Brain microvascular endothelial cell (primary cell): Measurements from ENCODE around the gene AAMP.
A peak's percentile ranks its signal among the peaks of the same experiment; 100 is the strongest.

Experiments
- DNase-seq: peaks from one replicate; pipeline ENCODE4 v3.0.0-alpha.2; 2020
- H3K27ac ChIP-seq: fragments of 250-450 bp; sonication (Bioruptor Pico); 2 replicates; pipeline ENCODE4 v1.5.1; 2020; ENCODE audit warnings: mild to moderate bottlenecking, moderate library complexity
- H3K27me3 ChIP-seq: fragments of 250-450 bp; sonication (Bioruptor Pico); replicated peaks from 2 replicates; pipeline ENCODE4 v1.5.1; 2020; ENCODE audit warnings: mild to moderate bottlenecking
- H3K36me3 ChIP-seq: fragments of 250-450 bp; sonication (Bioruptor Pico); replicated peaks from 2 replicates; pipeline ENCODE4 v1.5.1; 2020; ENCODE audit warnings: mild to moderate bottlenecking
- H3K4me3 ChIP-seq: 2 replicates; pipeline ENCODE4 v1.5.1; 2011; ENCODE audit warnings: low read depth, mild to moderate bottlenecking, control low read depth, low read length, moderate library complexity
- in situ Hi-C: cut with HindIII; loops from 2 replicates; pipeline ENCODE4 v1.10.0; 2017; ENCODE audit warnings: low sequenced_read_pairs, low pct_ligation_motif_present
- TF ChIP-seq, protein P1 (sequence below): IDR thresholded peaks from 2 replicates; pipeline ENCODE4 v1.5.1; 2011; ENCODE audit warnings: low read depth, mild to moderate bottlenecking, moderate library complexity, low read length, control low read depth, inconsistent platforms; ENCODE audit errors: missing control alignments

The AAMP gene

DNA sequence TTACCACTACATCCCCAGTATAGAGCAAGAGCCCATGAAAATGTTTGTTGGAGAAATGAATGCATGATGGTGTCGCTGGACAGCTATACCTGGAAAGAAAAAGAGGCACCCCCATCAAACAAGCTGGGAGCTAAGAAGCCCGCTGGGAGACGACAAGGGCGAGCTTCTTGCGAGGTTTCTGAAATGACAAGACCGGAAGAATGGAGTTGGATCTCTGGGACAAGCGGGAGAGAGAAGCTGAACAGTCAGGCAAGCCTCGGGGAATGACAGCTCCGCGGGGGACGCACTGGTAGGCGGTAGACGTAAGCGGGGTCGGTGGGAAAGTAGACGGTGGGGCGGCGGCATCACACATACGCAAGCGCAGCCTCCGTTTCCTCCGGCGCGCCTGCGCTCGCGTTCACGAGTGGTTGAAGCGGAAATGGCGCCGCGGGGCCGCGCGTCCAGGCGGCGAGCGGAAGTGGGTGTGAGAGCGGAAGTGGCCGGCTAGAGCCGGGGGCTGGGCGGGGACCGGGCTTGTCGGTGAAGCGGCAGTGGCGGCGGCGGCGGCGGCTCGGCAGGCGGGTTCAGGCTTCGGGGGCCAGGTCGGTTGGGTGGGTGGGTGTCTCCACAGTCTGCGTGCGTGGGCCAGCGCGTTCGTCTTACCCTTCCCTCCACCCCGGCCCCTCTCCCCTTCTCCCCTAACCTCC is 53.1 kb downstream of the AAMP start, which contains the start of gene ARPC2:
ARPC2 (plus strand) TSS at position 516 of the 686 bp plus-strand sequence. CDS start 282 bp downstream, outside the sequence.
- Histone ChIP-seq H3K27me3 (no peaks in the 10 kb centered on the region), H3K27ac (peak within 1 kb of the TSS; percentile 81), H3K4me3 (peak within 1 kb of the TSS; percentile 98), H3K36me3 (peaks cover 2% of the 10 kb centered on the region)
- TF ChIP-seq, protein P1, sequence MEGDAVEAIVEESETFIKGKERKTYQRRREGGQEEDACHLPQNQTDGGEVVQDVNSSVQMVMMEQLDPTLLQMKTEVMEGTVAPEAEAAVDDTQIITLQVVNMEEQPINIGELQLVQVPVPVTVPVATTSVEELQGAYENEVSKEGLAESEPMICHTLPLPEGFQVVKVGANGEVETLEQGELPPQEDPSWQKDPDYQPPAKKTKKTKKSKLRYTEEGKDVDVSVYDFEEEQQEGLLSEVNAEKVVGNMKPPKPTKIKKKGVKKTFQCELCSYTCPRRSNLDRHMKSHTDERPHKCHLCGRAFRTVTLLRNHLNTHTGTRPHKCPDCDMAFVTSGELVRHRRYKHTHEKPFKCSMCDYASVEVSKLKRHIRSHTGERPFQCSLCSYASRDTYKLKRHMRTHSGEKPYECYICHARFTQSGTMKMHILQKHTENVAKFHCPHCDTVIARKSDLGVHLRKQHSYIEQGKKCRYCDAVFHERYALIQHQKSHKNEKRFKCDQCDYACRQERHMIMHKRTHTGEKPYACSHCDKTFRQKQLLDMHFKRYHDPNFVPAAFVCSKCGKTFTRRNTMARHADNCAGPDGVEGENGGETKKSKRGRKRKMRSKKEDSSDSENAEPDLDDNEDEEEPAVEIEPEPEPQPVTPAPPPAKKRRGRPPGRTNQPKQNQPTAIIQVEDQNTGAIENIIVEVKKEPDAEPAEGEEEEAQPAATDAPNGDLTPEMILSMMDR = no peak
- DNase-seq = peak; percentile 96
- in situ Hi-C loops = no loop called here

- Histone ChIP-seq H3K27me3 (no peaks in the 10 kb centered on the region), H3K36me3 (peaks cover under 1% of the 10 kb centered on the region), H3K4me3 (peak overlapping the region; percentile 98), H3K27ac (peak overlapping the region; percentile 81)
- in situ Hi-C loops = no loop called here
- DNase-seq = no peak
- TF ChIP-seq, protein P1 = no peak
Measured at GRCh38 chr2:218216336-218216673, 53.6 kb downstream of the AAMP start.
